Right cardiac atrium (tissue), 5 donors: Measurements from ENCODE around the gene ST14. TPM values are rescaled to one million over a fixed set of nuclear protein-coding genes. Genes with fewer than 3 reads are reported as not detected.

Experiments used
- ATAC-seq, 2 donors: fragments of 200-7000 bp; cut with Tn5 transposase; one replicate each; pipeline versions ENCODE4 v1.8.0 to v1.9.1; 2020; ENCODE audit warnings: moderate library complexity in 2 of 2, mild to moderate bottlenecking in 1 of 2
- DNase-seq, 3 donors: peaks; one replicate each; pipeline ENCODE4 v3.0.0-alpha.2; 2020
- H3K27ac ChIP-seq: one replicate; pipeline ENCODE4 v1.5.1; 2013; ENCODE audit warnings: mild to moderate bottlenecking, low read length, control low read depth, moderate library complexity
- H3K27me3 ChIP-seq: one replicate; pipeline ENCODE4 v1.6.1; 2013; ENCODE audit not compliant: control insufficient read depth, insufficient read depth
- H3K4me1 ChIP-seq: one replicate; pipeline ENCODE4 v1.6.1; 2013; ENCODE audit warnings: low read length; ENCODE audit not compliant: control insufficient read depth, insufficient read depth
- H3K4me3 ChIP-seq: one replicate; pipeline ENCODE4 v1.5.1; 2013; ENCODE audit warnings: low read length, control low read depth
- H3K9me3 ChIP-seq: one replicate; pipeline ENCODE4 v1.6.1; 2013; ENCODE audit warnings: low read length; ENCODE audit not compliant: control insufficient read depth
- WGBS: extraction: QIAGEN DNeasy Blood & Tissue Kit; methylation state at CpG from one replicate; pipeline ENCODE4 v1.1.7; 2013; 5-methylcytosine and 5-hydroxymethylcytosine counted together
- intact Hi-C, 4 donors: fragments of 100-400 bp; cut with DNase I; formaldehyde crosslinking; loops; one replicate each; pipeline versions ENCODE4 v1.11.0 to v1.14.0; 2022 to 2023
- polyA plus RNA-seq: library from polyadenylated mRNA; stranded (reverse); fragments of 200-250 nt; gene quantifications from one replicate; pipeline ENCODE4 v1.2.3, GENCODE V29; 2013
- total RNA-seq, 4 donors: library from RNA; stranded (reverse); fragmentation: NEBNext Ultra II Directional; extraction: Animal tissue kit (Norgen Biotek cat#: 25700); gene quantifications; one replicate each; pipeline ENCODE4 v1.2.1, GENCODE V29; 2021
- donor health status: healthy with polysubstance abuse.
- donor health status: DM: no; HTN: yes; CAD: no.
- donor health status: DM: no; HTN: no; CAD: no.
- donor health status: DM: no; HTN: yes; CAD: no; lungs with severe emphysema.
- donor health status: DM: yes; HTN: yes; CAD: no.

Gene ST14
- total and polyA plus RNA-seq, 5 donors, result 0.61 to 2.8 (median 1.2) TPM

- H3K4me3 ChIP-seq, result no peak overlapping the region
- WGBS, result 80% methylated on average over 8 of the region's 8 CpGs
- H3K27ac ChIP-seq, result no peak overlapping the region
- H3K9me3 ChIP-seq, result no peaks in the 10 kb centered on the region
- DNase-seq (no peak), ATAC-seq (no peak)
- no peaks in the 10 kb centered on the region for H3K4me1 ChIP-seq
- intact Hi-C loops, result loop anchor here in 3 of 4 donors (2.0 to 10.0 kb wide), 3 partner anchors 129 to 211 kb away; partner anchors contain the start of gene PRDM10 (in 1 of the 3)
- no peaks in the 10 kb centered on the region for H3K27me3 ChIP-seq
Observed at GRCh38 chr11:130133716-130134115, 25.9 kb upstream of the ST14 start.

GRCh38 chr11:130136107-130136506 lies 23.5 kb upstream of the ST14 start:
- Histone ChIP-seq H3K9me3 (no peaks in the 10 kb centered on the region), H3K4me1 (no peaks in the 10 kb centered on the region), H3K27ac (no peak overlapping the region), H3K27me3 (no peaks in the 10 kb centered on the region), H3K4me3 (no peak overlapping the region)
- ATAC-seq (peak; percentile 36 to 38), DNase-seq (no peak)
- 49% methylated on average over 7 of the region's 7 CpGs for WGBS
- intact Hi-C loops, result loop anchor here in 1 of 4 donors (10.0 kb wide), 1 partner anchor 131 kb away; the partner anchor contains the start of gene PRDM10

- 87% methylated on average over 9 of the region's 9 CpGs for WGBS
- Histone ChIP-seq H3K9me3 (no peaks in the 10 kb centered on the region), H3K4me1 (no peaks in the 10 kb centered on the region), H3K27ac (no peak overlapping the region), H3K4me3 (no peak overlapping the region), H3K27me3 (no peaks in the 10 kb centered on the region)
- no peak for ATAC-seq
- no peak for DNase-seq
- intact Hi-C loops, result loop anchor here in 1 of 4 donors (10.0 kb wide), 1 partner anchor 133 kb away; the partner anchor contains the start of gene PRDM10
Observed at GRCh38 chr11:130137999-130138398, 21.6 kb upstream of the ST14 start.

- Histone ChIP-seq H3K4me1 (no peaks in the 10 kb centered on the region), H3K27me3 (no peaks in the 10 kb centered on the region), H3K4me3 (no peak overlapping the region), H3K27ac (peak overlapping the region; percentile 71), H3K9me3 (no peaks in the 10 kb centered on the region)
- intact Hi-C loops, result loop anchor here in 1 of 4 donors (10.0 kb wide), 1 partner anchor 135 kb away; the partner anchor contains the start of gene PRDM10
- ATAC-seq (peak; percentile 66 to 68), DNase-seq (peak in 1 of 3 donors; percentile 61)
- 58% methylated on average over 13 of the region's 13 CpGs for WGBS
Observed at GRCh38 chr11:130139401-130139800, 20.2 kb upstream of the ST14 start.

- 80% methylated on average over 19 of the region's 19 CpGs for WGBS
- ATAC-seq, result peak; percentile 69 to 77
- Histone ChIP-seq H3K4me1 (no peaks in the 10 kb centered on the region), H3K27me3 (no peaks in the 10 kb centered on the region), H3K9me3 (no peaks in the 10 kb centered on the region), H3K27ac (peak overlapping the region; percentile 4), H3K4me3 (no peak overlapping the region)
- DNase-seq, result no peak
- intact Hi-C loops, result no loop called here
Observed at GRCh38 chr11:130141561-130142341, 17.8 kb upstream of the ST14 start.

- no peaks in the 10 kb centered on the region for H3K9me3 ChIP-seq
- H3K27me3 ChIP-seq, result no peaks in the 10 kb centered on the region
- no peak for DNase-seq
- H3K27ac ChIP-seq, result no peak overlapping the region
- H3K4me3 ChIP-seq, result no peak overlapping the region
- ATAC-seq, result no peak
- H3K4me1 ChIP-seq, result no peaks in the 10 kb centered on the region
- WGBS, result 74% methylated on average over 10 of the region's 10 CpGs
- intact Hi-C loops, result no loop called here
Observed at GRCh38 chr11:130144141-130144540, 15.4 kb upstream of the ST14 start.

GRCh38 chr11:130144861-130145281 lies 14.7 kb upstream of the ST14 start:
- Histone ChIP-seq H3K27me3 (no peaks in the 10 kb centered on the region), H3K27ac (no peak overlapping the region), H3K9me3 (no peaks in the 10 kb centered on the region), H3K4me1 (no peaks in the 10 kb centered on the region), H3K4me3 (no peak overlapping the region)
- DNase-seq (no peak), ATAC-seq (no peak)
- intact Hi-C loops, result no loop called here
- 65% methylated on average over 7 of the region's 7 CpGs for WGBS

GRCh38 chr11:130145311-130145812 lies 14.2 kb upstream of the ST14 start:
- intact Hi-C loops, result no loop called here
- H3K4me1 ChIP-seq, result no peaks in the 10 kb centered on the region
- DNase-seq (no peak), ATAC-seq (no peak)
- H3K4me3 ChIP-seq, result no peak overlapping the region
- 91% methylated on average over 3 of the region's 3 CpGs for WGBS
- no peak overlapping the region for H3K27ac ChIP-seq
- no peaks in the 10 kb centered on the region for H3K9me3 ChIP-seq
- H3K27me3 ChIP-seq, result no peaks in the 10 kb centered on the region

GRCh38 chr11:130145975-130146776 lies 13.4 kb upstream of the ST14 start:
- Histone ChIP-seq H3K4me3 (no peak overlapping the region), H3K27me3 (no peaks in the 10 kb centered on the region), H3K4me1 (no peaks in the 10 kb centered on the region), H3K9me3 (no peaks in the 10 kb centered on the region), H3K27ac (peak overlapping the region; percentile 49)
- intact Hi-C loops, result no loop called here
- 72% methylated on average over 15 of the region's 15 CpGs for WGBS
- ATAC-seq (peak; percentile 54 to 64), DNase-seq (no peak)

- no peak overlapping the region for H3K4me3 ChIP-seq
- WGBS, result 42% methylated on average over 5 of the region's 5 CpGs
- no peak for DNase-seq
- H3K9me3 ChIP-seq, result no peaks in the 10 kb centered on the region
- ATAC-seq, result peak; percentile 72 to 87
- H3K27ac ChIP-seq, result peak overlapping the region; percentile 49
- H3K4me1 ChIP-seq, result no peaks in the 10 kb centered on the region
- no peaks in the 10 kb centered on the region for H3K27me3 ChIP-seq
- intact Hi-C loops, result no loop called here
Observed at GRCh38 chr11:130146796-130147195, 12.8 kb upstream of the ST14 start.
